HuH-7 (cell line): ENCODE measurements around the gene TIPARP.
A peak's percentile ranks its signal among the peaks of the same experiment; 100 is the strongest.
"Not testable (repeated sequence)": the region's sequence is repeated elsewhere in the genome, so short reads cannot be mapped to it uniquely, and the experiment has no call there.

Experiments used
- DNase-seq: peaks from one replicate; pipeline ENCODE4 v3.0.0; 2011; ENCODE audit warnings: low spot score

TIPARP gene

DNA sequence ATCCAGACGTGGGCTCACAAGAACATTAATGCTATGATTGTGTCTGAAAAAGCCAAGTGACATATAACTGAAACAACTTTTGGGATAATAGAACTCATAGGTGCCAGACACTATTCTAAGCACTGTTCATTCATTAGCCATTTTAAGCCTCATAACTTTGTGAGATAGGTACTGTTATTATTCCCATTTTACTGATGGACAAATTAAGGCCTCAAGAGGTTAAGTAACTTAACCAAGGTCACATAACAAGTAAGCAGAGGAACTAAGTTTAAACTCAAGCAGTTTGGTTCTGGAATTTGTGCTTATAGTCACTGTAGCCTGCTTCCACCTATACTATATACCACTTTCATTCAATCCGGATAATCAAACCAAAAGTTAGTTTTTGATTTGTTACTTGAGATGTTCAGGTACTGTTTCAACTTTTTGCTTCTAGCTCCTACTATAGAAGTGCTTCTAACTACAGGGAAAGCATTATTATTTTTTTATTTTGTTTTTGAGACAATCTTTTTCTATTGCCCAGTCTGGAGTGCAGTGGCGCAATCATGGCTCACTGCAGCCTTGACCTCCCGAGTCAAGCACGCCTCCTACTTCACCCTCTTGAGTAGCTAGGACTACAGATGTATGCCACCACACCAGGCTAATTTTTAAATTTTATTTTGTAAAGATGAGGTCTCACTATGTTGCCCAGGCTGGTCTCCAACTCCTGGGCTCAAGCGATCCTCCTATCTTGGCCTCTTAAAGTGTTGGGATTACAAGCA lies 41.9 kb downstream of the TIPARP start:
- DNase-seq = no peak

DNA sequence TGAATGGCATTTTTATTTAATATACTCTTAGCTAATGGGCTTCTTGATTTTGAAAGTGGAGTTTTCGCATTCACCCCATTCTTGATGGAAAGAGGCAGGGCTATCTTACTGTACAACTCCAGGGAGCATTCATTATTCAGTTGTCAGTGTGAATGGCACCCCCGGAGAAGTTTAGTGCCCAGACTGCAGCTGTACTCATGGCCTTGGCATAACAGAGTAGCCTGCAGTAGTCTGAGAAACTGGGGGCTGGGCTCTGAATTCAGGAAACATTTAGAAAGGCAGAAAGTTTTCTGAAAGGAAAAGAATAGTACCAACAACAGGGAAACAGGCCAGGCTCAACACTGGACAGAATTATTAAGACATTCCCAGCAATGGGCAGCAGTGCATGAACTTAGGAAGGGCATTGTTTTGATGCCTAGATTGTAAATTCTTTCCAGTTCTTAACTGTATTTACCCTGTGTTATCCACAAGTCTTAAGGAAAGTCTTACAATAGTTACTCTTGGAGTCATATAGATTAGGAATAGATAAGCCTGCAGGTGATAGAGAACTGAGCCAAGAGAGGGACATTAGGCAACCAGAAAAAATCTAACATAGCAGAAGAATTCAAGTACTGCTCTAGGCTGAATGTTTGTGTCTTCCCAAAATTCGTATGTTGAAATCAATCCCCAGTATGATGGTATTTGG lies 44.4 kb downstream of the TIPARP start:
- no peak for DNase-seq

DNA sequence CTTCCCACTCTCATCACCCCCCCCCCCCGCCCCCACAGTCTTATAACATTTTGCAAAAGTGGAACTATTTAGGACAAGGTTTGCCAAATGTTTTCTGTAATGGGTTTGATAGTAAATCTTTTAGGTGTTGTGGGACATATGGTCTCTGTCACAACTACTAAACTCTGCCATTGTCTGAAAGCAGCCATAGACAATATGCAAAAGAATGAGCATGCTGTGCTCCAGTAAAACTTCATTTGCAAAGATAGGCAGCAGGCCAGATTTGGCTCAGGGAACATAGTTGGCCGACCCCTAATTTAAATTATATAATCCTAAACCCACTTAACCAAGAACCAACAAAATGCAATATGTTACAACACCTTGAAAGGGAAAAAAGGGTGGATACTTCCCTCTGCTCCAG lies 46.4 kb downstream of the TIPARP start:
- no peak for DNase-seq

DNA sequence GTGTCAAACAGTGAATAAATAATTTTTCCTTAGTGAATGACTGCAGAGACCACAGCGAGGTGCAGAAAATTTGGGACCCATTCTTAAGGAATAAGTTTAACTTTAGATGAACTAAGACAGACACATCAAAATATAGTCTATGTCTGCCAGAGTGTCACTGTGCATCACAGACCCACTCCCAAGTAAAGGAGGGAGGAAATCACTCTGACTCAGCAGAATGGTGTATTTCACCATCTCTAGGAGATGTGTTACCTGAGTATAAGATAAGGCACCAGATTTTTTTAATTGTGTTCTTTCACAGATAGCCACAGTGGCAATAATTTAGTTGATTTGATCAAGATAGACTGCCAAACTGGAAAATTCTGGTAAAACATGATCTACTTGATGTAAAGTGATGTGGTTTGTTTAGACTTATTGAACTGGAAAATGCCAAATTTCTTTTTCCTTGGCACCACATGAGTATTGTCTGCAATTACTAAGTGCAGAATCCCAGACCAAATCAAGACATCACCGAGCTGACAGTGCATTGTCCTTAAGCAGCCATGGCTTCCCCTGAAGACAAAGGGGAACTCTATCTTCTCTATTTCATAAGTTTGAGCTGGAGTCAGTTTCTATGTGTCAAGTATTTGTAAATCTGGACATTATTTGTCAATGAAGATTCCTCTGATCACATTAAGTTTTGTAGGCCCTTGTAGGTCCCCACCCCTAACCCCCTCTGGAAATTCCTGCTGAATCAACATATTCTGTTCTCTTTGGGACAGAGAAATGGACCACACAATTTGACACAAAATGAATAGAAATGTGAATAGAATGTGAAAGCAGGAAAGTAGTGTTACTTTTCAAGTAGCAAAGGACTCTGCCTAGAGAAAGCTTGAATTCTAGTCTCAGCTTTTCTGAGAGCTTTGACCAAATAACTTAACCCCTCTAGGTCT lies 47.6 kb downstream of the TIPARP start:
- no peak for DNase-seq

DNA sequence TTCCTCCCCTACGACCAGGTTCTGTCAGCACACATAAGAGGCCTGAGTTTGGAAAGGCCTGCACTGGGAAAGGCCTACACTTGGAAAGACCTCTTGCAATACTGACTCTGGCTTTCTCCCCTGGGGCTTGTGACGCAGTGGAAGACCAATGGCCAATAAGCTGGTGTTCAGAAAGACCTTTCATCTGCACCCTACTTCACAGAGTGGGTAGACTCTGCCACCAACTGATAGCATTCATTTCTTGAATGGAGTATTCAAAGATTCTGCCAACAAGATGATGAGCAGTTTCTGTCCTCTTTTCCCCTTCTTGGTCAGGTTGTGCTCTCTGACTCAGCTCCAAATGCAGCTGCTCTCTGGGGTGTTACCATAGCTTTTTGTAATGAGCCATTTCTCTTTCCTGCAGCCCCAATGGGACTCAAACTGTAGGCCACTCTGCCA lies 48.8 kb downstream of the TIPARP start:
- DNase-seq = no peak

DNA sequence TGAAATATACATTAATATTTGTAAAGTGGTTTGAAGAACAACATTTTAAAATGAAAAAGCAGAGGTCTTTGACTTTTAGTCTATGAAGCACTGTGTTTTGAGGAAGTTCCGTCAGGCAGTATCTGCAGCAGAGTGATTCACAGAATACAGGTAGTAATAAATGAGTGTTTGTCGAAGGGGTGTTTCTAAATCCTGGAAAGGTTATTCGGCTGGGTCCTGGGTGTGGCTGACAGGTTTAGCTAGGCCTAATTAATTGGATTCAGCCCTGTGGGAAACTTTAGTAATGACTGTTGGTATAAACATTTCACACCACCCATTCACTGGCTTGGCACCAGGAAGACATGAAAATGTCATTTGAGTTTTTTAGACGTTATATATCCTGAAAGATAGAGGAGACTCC lies 51.3 kb downstream of the TIPARP start:
- no peak for DNase-seq

DNA sequence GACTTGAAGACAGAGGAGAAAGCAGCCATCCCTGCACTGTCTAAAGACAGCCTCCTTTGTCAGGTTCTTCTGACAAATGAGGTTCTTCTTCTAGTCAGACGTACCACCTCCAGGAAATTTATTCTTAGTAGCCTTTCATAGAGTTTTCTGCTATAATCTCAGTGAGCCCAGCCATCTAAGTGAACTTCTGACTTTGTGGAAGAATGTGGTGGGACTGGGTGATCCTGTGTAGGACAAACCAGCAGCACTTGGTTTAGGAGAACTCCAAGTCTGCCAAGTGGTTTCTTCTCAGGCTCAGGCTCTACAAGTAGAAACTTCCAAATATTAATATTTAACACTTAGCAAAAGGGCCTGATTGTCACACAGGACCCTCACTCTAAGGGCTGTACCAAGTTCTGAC lies 52.1 kb downstream of the TIPARP start:
- no peak for DNase-seq

DNA sequence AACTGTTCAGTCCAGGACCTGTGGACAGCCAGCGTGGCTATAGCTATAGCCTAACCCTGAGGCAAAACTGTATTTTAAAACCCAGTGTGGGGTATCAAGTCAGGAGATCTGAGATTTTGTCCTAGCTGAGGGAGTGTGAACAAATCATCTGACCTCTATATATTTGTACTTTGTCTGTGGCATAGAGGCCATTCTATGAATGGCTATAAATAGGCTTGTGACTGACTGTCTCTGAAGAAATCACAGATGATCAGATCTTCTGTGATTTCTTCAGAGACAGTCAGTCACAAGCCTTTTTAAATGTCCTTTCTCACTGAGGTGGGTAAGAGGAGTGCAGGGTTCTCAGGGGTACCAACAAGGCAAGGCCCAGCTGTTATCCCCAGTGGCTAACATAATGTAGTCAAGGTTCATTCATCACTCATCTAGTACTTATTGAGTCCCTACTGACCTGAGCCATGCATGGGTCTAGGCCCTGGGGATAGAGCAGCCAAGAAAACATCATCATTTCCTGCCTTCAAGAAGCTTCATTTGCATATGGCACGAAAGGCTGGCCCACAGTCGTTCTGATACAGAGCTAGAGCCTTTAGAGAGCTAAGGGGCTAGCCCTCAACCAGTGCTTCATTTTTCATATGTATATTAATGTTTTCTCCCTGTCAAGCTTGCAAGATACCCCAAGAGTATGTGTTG lies 53.3 kb downstream of the TIPARP start:
- no peak for DNase-seq

DNA sequence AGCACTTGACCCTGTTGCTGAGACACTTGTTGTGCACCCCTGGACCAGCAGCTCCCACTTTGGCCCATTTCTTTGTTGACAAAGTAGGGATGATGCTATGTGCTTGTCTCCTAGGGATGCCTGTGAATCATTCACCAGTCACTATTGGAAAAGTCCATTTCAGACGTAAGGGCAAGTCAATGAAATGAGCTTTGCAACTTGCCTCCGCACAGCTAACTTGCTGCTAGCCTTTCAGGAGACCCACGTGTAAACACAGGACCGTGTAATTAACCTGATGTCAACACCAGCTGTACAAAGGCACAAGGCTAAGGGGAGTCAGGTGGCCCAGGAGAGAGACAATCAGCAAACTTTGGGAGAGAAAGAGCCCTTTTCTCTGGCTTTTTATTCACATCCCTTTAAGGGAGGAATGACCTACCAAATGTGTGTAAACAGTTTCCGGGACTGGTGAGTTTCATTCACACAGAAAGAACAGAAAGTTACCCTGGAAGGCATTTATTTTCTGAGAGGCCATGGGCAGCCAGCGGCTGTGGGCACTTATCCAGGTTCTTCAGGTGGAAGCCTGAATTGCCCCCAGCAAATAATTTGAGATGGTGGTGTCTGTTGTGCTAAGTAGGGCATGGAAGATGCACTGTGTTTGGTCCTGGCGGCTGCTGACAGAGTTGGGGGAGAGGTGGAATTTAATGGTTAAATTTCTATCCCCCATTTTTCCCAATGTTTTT lies 54.0 kb downstream of the TIPARP start:
- peak; percentile 20 for DNase-seq

DNA sequence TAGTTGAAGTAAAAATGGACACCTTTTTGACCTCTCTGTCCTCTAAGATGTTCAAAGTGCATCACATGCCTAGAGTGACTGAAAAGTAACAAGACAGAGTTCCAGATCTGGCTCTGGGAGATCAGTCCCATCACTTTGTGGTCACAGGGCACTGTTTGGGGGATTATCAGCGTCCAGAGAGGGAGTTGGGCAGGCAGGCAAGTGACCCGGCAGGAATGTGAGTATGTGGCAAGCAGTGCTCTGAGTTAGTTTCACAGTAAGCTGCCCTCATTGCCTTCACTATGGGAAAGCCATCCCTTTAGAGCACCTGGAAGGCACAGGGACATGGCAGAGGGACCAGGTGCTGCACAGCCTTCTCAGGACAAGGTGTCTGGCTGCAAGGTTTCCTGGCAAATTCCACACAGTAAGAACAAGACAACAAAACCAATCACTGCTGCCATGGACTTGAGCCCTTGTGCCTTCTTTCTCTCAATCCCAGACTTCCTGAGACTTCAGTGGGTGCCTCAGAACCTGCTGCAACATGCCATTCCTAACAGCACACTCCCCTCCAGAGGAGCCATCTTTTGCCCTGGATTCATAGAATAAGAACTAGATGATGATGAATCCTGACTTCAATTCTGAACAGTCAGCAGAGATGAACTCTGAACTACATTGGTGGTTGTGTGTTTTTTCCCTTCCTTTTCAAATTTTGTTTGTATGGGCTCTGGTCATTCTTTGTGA lies 55.2 kb downstream of the TIPARP start:
- DNase-seq = no peak

DNA sequence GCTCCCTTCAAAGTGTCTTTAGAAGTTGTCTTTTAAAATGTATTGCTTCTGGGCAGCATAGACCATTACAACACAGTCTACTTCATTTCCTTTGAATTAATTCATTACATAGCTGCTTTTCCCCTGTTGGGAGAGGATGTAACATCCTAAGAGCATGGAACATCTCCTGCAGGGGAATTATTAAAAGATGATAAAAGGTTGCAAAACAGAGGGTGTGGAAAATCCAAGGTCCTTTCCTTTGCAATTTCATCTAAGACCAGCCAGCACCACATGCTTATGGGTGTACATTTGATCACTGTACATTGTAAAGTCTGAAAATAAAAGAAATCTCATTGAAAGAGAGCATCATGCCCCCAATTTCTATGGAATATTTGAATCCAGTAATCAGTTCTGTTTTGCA lies 57.4 kb downstream of the TIPARP start:
- DNase-seq = no peak

DNA sequence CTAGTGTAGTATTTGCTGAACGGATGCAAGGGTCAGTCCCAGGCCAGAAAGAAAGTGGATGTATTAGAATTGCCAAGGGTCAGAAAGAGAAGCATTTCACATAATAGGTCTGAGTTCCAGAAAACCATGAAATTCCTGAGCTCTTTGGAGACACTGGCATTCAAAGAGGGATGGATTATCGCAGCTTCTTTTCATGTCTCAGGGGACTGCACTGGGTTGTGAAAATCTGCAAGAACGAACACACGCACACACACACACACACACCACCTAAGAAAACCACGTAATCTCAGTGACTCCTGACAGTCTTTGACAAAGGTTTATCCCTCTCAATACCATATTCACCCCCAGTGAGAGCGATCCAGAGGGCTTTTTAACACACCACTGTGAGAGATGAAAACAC lies 57.9 kb downstream of the TIPARP start:
- no peak for DNase-seq

DNA sequence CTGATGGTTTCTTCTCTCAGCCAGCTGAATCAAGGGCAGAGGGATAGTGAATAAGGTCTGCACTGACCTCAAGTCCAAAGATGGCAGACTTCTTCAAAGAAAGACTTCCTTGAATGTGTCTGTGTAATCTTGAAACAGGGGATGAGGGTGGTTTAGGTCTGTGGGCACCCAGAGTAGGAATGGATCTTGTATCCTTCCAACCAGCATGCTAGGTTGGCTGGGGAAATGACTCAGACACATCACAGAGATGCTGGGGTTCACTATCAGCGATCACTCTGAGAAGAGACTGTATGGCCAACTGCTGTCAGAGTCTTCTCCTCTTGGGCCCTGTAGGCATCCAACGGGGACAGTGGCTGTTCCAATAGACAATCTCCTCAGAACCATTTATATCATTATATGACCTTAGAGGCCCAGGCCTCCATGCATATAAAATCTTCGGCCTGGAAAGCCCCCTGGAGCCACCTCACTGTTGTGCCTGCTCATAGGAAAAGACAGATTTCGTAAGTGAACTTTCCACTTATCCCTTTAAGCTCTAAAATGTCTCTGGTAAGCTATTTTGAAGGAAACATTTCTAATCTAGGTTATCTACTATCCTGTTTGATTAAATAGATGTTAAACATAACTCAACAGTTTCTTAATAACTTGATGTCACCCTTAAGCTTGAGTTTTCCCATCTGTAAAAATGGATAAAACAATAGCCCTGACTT lies 58.5 kb downstream of the TIPARP start:
- DNase-seq = no peak

DNA sequence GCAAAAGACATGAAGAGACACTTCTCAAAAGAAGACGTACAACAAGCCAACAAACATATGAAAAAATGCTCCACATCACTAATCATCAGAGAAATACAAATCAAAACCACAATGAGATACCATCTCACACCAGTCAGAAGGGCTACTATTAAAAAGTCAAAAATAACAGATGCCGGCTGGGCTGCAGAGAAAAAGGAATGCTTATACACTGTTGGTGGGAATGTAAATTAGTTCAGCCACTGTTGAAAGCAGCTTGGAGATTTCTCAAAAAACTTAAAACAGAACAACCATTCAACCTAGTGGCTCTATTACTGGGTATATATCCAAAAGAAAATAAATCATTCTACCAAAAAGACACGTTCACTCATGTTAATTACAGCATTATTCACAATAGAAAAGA lies 60.3 kb downstream of the TIPARP start:
- DNase-seq = not testable (repeated sequence)

DNA sequence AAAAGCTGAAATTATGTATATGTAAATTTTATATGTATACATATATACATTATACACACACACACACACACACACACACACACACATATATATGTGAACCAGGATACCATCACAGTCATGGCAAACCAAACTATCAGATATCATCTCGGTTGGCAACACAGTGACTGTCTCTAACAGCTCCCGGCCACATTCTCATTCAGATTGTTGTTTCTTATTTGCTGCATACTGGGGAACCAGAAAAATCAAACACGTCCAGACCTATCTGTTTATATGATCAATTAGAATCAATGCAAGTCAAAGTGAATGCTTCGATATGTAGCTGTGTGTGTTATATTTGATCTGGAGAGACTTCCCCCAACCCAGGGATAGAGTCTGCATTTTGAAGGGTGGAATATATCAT lies 61.1 kb downstream of the TIPARP start:
- DNase-seq = no peak

DNA sequence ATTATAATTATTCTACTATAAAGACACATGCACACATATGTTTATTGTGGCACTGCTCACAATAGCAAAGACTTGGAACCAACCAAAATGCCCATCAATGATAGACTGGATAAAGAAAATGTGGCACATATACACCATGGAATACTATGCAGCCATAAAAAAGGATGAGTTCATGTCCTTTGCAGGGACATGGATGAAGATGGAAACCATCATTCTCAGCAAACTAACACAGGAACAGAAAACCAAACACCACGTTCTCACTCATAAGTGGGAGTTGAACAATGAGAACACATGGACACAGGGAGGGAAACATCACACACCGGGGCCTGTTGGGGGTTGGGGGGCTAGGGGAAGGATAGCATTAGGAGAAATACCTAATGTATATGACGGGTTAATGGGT lies 62.7 kb downstream of the TIPARP start:
- not testable (repeated sequence) for DNase-seq

DNA sequence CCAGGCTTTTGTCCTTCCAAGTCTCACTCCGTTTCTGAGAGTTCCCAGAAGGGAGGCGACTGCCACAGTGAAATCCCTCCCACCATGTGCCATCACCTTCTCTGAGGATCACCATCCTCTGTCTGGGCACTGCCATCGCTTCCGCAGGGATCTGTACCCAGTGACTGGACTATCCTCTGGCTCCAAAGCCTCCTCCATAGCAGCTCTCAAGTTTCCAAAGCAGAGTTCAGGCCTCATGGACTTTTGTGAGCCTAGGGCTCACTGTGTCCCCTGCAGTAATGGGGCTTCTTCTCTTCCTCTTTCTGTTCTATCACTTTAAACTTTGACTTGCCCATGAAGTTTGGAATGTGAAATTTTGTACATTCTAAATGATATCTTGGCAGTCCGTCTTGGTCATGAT lies 63.9 kb downstream of the TIPARP start:
- no peak for DNase-seq

DNA sequence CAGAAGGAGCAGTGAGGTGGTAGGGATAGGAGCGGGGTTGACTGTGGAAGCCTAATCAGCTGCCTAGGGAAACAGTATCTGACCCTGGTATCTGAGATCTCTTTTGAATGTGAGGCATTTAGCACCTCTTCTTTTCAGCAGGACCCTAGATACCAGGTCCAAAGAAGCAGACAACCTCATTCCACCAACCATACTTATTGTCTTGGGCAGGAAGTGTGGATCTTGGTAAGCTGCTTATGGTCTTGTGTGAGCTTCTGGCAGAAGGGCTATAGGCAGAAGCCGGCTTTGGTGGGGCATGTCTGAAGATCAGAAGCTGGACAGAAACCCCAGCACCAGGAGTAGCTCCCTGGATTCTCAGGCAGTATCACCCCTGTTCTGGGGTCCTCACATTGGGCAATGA lies 65.6 kb downstream of the TIPARP start:
- no peak for DNase-seq

DNA sequence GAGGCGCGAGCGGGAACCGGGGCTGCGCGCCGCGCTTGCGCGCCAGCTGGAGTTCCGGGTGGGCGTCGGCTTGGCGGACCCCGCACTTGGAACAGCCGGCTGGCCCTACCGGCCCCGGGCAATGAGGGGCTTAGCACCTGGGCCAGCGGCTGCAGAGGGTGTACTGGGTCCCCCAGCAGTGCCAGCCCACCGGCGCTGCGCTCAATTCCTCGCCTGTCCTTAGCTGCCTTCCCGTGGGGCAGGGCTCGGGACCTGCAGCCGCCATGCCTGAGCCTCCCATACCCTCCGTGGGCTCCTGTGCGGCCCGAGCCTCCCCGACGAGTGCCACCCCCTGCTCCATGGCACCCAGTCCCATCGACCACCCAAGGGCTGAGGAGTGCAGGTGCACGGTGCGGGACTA lies 66.2 kb downstream of the TIPARP start:
- not testable (repeated sequence) for DNase-seq

DNA sequence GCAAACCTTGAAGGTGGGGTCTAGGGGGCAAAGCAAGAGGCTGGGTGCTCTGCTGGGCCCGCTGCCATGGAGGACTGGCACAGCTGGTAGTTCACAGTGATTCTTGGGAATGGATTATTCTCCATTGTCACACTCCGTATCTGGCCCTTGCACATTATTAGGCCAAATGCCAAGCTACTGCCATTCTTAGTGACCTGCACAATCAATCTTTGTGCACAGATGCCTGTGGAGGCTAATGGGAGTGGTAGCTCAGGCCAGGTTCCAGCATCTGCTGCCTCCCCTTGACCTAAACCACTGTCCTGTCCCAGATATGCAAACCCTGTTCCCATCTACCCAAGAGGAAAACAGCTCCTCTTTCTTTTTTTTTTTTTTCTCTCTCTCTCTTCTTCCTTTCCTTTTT lies 67.5 kb downstream of the TIPARP start:
- no peak for DNase-seq
